ENCODE measurements around the gene HENMT1.

Gene HENMT1

GRCh38 chr1:108627951-108628350 is 32.9 kb downstream of the HENMT1 start:
- no peak for DNase-seq (ENCODE audit: low read depth in 3 of 3)

GRCh38 chr1:108627256-108627655 is 33.6 kb downstream of the HENMT1 start:
- no peak for DNase-seq (ENCODE audit: low read depth in 3 of 3)

GRCh38 chr1:108624069-108624468 is 36.8 kb downstream of the HENMT1 start:
- DNase-seq (ENCODE audit: low read depth in 3 of 3) = no peak

- DNase-seq (ENCODE audit: low read depth in 3 of 3) = no peak
These were observed 43.2 kb downstream of the HENMT1 start for GRCh38 chr1:108617724-108618056.

- DNase-seq (ENCODE audit: low read depth in 3 of 3) = no peak
These were observed 43.7 kb downstream of the HENMT1 start for GRCh38 chr1:108617008-108617723.

- no peak for DNase-seq (ENCODE audit: low read depth in 3 of 3)
These were observed 45.3 kb downstream of the HENMT1 start for GRCh38 chr1:108615544-108615943.

- no peak for DNase-seq (ENCODE audit: low read depth in 3 of 3)
These were observed 48.4 kb downstream of the HENMT1 start for GRCh38 chr1:108612496-108612895.

- no peak for DNase-seq (ENCODE audit: low read depth in 3 of 3)
These were observed 48.9 kb downstream of the HENMT1 start for GRCh38 chr1:108611984-108612383.

- DNase-seq (ENCODE audit: low read depth in 3 of 3) = no peak
These were observed 50.8 kb downstream of the HENMT1 start for GRCh38 chr1:108610073-108610472.

- no peak for DNase-seq (ENCODE audit: low read depth in 3 of 3)
These were observed 51.3 kb downstream of the HENMT1 start for GRCh38 chr1:108609483-108610049.

GRCh38 chr1:108606478-108606877 is 54.4 kb downstream of the HENMT1 start:
- no peak for DNase-seq (ENCODE audit: low read depth in 3 of 3)

- DNase-seq (ENCODE audit: low read depth in 3 of 3) = no peak
These were observed 55.3 kb downstream of the HENMT1 start for GRCh38 chr1:108605633-108606032.

GRCh38 chr1:108601708-108602410 is 59.0 kb downstream of the HENMT1 start:
- DNase-seq (ENCODE audit: low read depth in 3 of 3) = no peak

- DNase-seq (ENCODE audit: low read depth in 3 of 3) = no peak
These were observed 60.4 kb downstream of the HENMT1 start for GRCh38 chr1:108600504-108600903.

GRCh38 chr1:108598340-108598739 is 62.6 kb downstream of the HENMT1 start:
- DNase-seq (ENCODE audit: low read depth in 3 of 3) = no peak
